GM12874 (cell line): ENCODE results near the gene PPP2R2B.

Experiments used
- CTCF ChIP-seq: IDR thresholded peaks from 2 replicates; pipeline ENCODE4 v1.5.1; 2011; ENCODE audit warnings: low read depth, mild to moderate bottlenecking, control low read depth, low read length, moderate library complexity; ENCODE audit not compliant: insufficient read depth

Gene PPP2R2B

GRCh38 chr5:146805081-146805480 is 73.5 kb downstream of the PPP2R2B start:
- no peak for TF ChIP-seq CTCF

- TF ChIP-seq CTCF: no peak
Observed at GRCh38 chr5:146802945-146803522, 75.5 kb downstream of the PPP2R2B start.

- TF ChIP-seq CTCF: no peak
Observed at GRCh38 chr5:146799671-146800070, 78.9 kb downstream of the PPP2R2B start.

- no peak for TF ChIP-seq CTCF
Observed at GRCh38 chr5:146799231-146799630, 79.3 kb downstream of the PPP2R2B start.

GRCh38 chr5:146797658-146798057 is 80.9 kb downstream of the PPP2R2B start:
- no peak for TF ChIP-seq CTCF

GRCh38 chr5:146796911-146797310 is 81.6 kb downstream of the PPP2R2B start:
- TF ChIP-seq CTCF: no peak

- no peak for TF ChIP-seq CTCF
Observed at GRCh38 chr5:146796144-146796543, 82.4 kb downstream of the PPP2R2B start.
